B cell (primary cell): ENCODE measurements around the gene ABCD1.

Experiments
- EZH2 ChIP-seq: IDR thresholded peaks from 2 replicates; pipeline ENCODE4 v1.6.1; 2012; ENCODE audit warnings: borderline replicate concordance, low read depth, mild to moderate bottlenecking, moderate library complexity, low read length; ENCODE audit not compliant: insufficient read depth, poor library complexity, severe bottlenecking
- TF ChIP-seq, protein P1 (sequence below): fragments of 200-600 bp; IDR thresholded peaks from one replicate; pipeline ENCODE4 v1.8.0; 2022; ENCODE audit warnings: antibody characterized with exemption, mild to moderate bottlenecking

DNA sequence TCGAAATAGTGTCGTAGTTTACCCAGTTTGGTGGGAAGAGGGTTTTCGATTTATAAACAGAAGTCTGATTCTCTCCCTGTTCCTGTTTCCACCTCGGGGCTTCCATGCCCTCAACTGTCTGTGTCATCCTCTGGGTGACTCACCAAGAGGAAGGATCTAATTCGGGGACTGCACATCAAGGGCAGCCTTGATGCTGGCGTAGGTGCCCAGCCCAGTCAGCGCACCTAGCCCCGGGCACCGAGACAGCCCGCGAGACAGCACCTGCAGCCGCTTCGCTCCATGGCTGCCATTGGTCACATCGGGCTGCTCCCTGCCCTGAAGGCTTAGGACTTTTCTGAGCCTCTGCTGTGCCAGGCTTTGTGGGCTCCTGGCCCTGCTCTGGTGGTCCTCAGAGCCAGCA, 7.7 kb downstream of the ABCD1 start:
- TF ChIP-seq, protein P1, sequence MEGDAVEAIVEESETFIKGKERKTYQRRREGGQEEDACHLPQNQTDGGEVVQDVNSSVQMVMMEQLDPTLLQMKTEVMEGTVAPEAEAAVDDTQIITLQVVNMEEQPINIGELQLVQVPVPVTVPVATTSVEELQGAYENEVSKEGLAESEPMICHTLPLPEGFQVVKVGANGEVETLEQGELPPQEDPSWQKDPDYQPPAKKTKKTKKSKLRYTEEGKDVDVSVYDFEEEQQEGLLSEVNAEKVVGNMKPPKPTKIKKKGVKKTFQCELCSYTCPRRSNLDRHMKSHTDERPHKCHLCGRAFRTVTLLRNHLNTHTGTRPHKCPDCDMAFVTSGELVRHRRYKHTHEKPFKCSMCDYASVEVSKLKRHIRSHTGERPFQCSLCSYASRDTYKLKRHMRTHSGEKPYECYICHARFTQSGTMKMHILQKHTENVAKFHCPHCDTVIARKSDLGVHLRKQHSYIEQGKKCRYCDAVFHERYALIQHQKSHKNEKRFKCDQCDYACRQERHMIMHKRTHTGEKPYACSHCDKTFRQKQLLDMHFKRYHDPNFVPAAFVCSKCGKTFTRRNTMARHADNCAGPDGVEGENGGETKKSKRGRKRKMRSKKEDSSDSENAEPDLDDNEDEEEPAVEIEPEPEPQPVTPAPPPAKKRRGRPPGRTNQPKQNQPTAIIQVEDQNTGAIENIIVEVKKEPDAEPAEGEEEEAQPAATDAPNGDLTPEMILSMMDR = no peak
- no peak for TF ChIP-seq EZH2
